Neural crest cell (in vitro differentiated cells): Measurements from ENCODE around the gene VPS13C. TPM values are rescaled to one million over a fixed set of nuclear protein-coding genes. Genes with fewer than 3 reads are reported as not detected.

Source experiments
- DNase-seq: peaks from one replicate; pipeline ENCODE4 v3.0.0; 2021; ENCODE audit warnings: low read depth, mixed read lengths, low spot score
- H3K27ac Mint-ChIP-seq: one replicate; pipeline ENCODE4 v1.8.0; 2021; ENCODE audit warnings: mild to moderate bottlenecking, mixed read lengths; ENCODE audit not compliant: unreplicated experiment
- H3K27me3 Mint-ChIP-seq: 2 replicates; pipeline ENCODE4 v1.8.0; 2021; ENCODE audit warnings: low read depth, mild to moderate bottlenecking, mixed read lengths
- H3K36me3 Mint-ChIP-seq: 2 replicates; pipeline ENCODE4 v1.8.0; 2021; ENCODE audit warnings: low read depth, mild to moderate bottlenecking, mixed read lengths
- H3K4me1 Mint-ChIP-seq: 2 replicates; pipeline ENCODE4 v1.8.0; 2021; ENCODE audit warnings: mixed read lengths
- H3K4me3 Mint-ChIP-seq: one replicate; pipeline ENCODE4 v1.8.0; 2021; ENCODE audit warnings: mild to moderate bottlenecking, mixed read lengths
- H3K9me3 Mint-ChIP-seq: 2 replicates; pipeline ENCODE4 v1.8.0; 2021; ENCODE audit warnings: mixed read lengths
- total RNA-seq: library from RNA; stranded (reverse); gene quantifications from 2 replicates; pipeline ENCODE4 v1.2.1, GENCODE V29; 2021
- TF ChIP-seq, protein P1 (sequence below): fragments of 200-600 bp; sonication (generic); conservative IDR thresholded peaks from 2 replicates; pipeline ENCODE4 v1.5.0; 2021; ENCODE audit warnings: antibody characterized with exemption, mild to moderate bottlenecking

The VPS13C gene
- total RNA-seq, 1 donor from 2014 or later = 33.1 TPM

DNA sequence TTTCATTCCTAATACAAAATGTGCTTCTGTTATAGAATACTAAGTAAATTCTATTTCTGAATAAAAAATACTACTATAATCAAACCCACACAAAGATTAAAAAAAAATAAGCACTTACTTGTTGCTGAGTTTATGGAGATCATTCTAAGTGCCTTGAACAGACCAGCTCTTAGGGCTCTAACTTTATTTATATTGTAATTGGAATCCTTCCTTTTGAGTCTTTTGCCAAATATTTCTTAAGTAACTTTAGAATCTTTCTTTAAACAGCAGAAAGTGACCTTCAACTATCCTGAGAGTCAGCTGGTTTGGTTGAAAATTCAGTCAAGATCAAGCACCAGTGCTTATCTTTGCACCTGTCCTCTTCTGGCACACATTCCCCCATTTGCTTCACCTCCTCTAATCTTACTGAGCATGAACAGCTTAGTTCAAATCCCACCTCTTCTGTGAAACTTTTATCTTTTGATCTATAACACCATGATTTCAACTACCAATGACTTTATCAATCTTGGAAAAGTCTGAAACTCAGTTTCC lies 149.3 kb downstream of the VPS13C start:
- DNase-seq = no peak
- TF ChIP-seq, protein P1, sequence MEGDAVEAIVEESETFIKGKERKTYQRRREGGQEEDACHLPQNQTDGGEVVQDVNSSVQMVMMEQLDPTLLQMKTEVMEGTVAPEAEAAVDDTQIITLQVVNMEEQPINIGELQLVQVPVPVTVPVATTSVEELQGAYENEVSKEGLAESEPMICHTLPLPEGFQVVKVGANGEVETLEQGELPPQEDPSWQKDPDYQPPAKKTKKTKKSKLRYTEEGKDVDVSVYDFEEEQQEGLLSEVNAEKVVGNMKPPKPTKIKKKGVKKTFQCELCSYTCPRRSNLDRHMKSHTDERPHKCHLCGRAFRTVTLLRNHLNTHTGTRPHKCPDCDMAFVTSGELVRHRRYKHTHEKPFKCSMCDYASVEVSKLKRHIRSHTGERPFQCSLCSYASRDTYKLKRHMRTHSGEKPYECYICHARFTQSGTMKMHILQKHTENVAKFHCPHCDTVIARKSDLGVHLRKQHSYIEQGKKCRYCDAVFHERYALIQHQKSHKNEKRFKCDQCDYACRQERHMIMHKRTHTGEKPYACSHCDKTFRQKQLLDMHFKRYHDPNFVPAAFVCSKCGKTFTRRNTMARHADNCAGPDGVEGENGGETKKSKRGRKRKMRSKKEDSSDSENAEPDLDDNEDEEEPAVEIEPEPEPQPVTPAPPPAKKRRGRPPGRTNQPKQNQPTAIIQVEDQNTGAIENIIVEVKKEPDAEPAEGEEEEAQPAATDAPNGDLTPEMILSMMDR = no peak
- no peaks in the 10 kb centered on the region for H3K4me1 Mint-ChIP-seq
- no peak overlapping the region for H3K27ac Mint-ChIP-seq
- H3K27me3 Mint-ChIP-seq = no peaks in the 10 kb centered on the region
- H3K4me3 Mint-ChIP-seq = no peak overlapping the region
- no peaks in the 10 kb centered on the region for H3K9me3 Mint-ChIP-seq
- peaks cover 22% of the 10 kb centered on the region for H3K36me3 Mint-ChIP-seq

DNA sequence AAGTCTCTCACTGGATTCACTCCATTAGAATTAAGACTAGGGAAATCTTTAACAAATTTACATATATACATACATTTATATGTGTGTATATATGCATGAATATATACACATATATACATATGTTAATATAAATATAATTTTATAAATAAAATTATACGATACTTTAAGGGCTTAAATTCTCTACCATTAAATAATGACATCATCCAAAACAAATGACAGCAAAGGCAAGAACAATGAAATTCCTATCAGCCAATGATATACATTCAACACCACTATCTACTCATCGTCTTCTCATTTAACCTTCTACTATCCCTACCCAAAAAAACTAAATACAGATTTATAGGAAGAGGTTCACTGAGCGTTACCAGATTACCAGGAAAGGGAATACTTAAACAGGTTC lies 152.0 kb downstream of the VPS13C start:
- TF ChIP-seq, protein P1 = no peak
- peaks cover 28% of the 10 kb centered on the region for H3K36me3 Mint-ChIP-seq
- H3K9me3 Mint-ChIP-seq = no peaks in the 10 kb centered on the region
- H3K27ac Mint-ChIP-seq = no peak overlapping the region
- no peak overlapping the region for H3K4me3 Mint-ChIP-seq
- no peak for DNase-seq
- no peaks in the 10 kb centered on the region for H3K4me1 Mint-ChIP-seq
- H3K27me3 Mint-ChIP-seq = no peaks in the 10 kb centered on the region

DNA sequence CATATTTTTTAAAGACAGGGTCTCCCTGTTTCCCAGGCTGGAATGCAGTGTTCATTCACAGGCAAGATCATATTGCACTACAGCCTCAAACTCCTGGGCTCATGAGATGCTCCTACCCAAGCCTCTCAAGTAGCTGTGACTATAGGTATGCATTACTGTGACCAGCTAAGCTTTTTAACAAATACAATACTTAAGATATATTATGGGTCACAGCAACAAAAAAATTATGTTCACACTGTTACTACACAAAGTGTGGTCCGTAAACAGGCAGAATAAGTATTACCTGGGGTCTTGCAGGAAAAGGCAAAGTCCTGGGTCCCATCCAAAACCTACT lies 152.5 kb downstream of the VPS13C start:
- H3K27ac Mint-ChIP-seq = no peak overlapping the region
- H3K9me3 Mint-ChIP-seq = no peaks in the 10 kb centered on the region
- TF ChIP-seq, protein P1 = no peak
- peaks cover 33% of the 10 kb centered on the region for H3K36me3 Mint-ChIP-seq
- H3K4me3 Mint-ChIP-seq = no peak overlapping the region
- no peaks in the 10 kb centered on the region for H3K4me1 Mint-ChIP-seq
- no peaks in the 10 kb centered on the region for H3K27me3 Mint-ChIP-seq
- no peak for DNase-seq

DNA sequence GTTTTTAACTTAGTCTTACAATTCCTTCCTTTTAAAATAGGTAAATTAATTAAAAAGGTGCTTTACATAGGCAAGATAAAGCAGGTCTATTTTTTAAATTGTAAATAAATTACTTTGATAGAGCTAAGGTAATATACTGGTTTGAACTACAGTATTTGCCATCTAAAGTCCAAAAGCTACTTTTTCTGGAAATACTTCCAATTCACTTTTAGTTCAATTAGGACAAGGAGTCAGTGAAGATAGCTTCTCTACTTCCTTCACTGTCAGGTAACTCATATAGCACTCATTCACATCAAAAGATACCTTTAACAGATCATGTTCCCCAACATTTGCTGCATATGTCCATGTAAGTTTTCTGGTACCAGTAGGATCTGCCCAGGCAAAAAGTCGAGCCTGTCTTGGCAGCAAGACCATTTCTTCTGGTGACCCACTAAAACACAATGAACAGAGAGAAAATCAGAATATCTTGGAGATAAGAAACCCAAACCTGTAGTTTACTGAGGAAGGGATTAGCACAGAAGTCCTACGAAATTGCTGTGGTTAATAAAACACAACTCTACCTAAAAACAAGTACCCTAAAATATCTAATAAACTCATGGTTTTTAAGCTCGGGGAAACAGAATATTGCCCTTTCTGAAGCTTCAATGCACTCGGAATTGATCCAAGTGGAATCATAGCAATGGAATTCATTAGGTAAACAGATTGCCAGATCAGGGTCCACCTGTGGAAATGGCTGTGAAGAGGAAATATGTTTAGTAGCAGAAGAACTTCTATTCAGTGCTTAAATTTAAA lies 153.1 kb downstream of the VPS13C start:
- peaks cover 5% of the 10 kb centered on the region for H3K9me3 Mint-ChIP-seq
- no peak for DNase-seq
- H3K4me3 Mint-ChIP-seq = no peak overlapping the region
- no peak overlapping the region for H3K27ac Mint-ChIP-seq
- TF ChIP-seq, protein P1 = no peak
- H3K27me3 Mint-ChIP-seq = no peaks in the 10 kb centered on the region
- no peaks in the 10 kb centered on the region for H3K4me1 Mint-ChIP-seq
- peaks cover 38% of the 10 kb centered on the region for H3K36me3 Mint-ChIP-seq

DNA sequence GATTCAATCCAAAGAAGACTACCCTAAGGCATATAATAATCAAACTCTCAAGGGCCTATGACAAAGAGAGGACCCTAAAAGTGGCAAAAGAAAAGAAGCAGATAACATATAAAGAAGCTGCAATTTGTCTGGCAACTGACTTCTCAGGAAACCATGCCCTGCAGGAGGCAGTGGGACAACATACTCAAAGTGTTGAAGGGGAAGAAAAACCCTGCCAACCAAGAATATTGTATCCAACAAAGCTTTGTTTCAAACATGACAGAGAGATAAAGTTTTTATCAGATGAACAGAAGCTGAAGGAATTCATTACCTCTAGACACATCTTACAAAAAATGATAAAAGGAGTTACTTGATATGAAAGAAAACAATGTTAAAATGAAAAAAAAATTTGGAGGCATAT lies 167.1 kb downstream of the VPS13C start:
- Mint-ChIP-seq H3K27me3 (no peaks in the 10 kb centered on the region), H3K4me3 (no peak overlapping the region), H3K27ac (no peak overlapping the region), H3K9me3 (peaks cover 13% of the 10 kb centered on the region), H3K36me3 (peaks cover 67% of the 10 kb centered on the region), H3K4me1 (peaks cover 5% of the 10 kb centered on the region)
- TF ChIP-seq, protein P1 = no peak
- no peak for DNase-seq
